Spleen (tissue), 7 donors: Measurements from ENCODE around the gene PEX14.

ENCODE experiments used
- CTCF ChIP-seq, 11 experiments: fragments of 200-600 bp in 7 of 11; fragments of 450-650 bp in 4 of 11; sonication (generic) in 4 of 11; IDR thresholded peaks in 8 of 11; conservative IDR thresholded peaks in 3 of 11; 1 replicate in 7 of 11; 2 replicates in 4 of 11; pipeline versions ENCODE4 v1.4.0 to v1.8.0; 2016 to 2021; ENCODE audit warnings: antibody characterized with exemption in 11 of 11, inconsistent platforms in 4 of 11, mild to moderate bottlenecking in 1 of 11
- POLR2A ChIP-seq, 3 donors: fragments of 450-650 bp; IDR thresholded peaks; one replicate each; pipeline ENCODE4 v1.5.1; 2017; ENCODE audit warnings: antibody characterized with exemption in 3 of 3, mild to moderate bottlenecking in 1 of 3
- POLR2AphosphoS5 ChIP-seq, 3 donors: sonication (generic); formaldehyde crosslinking; IDR thresholded peaks; one replicate each; pipeline ENCODE4 v1.5.1; 2017; ENCODE audit warnings: antibody characterized with exemption in 3 of 3
- donor health status: DM: no; HTN: no; CAD: no; lungs with moderate emphysema.
- donor health status: DM: no; HTN: no; CAD: no.
- donor health status: DM: no; HTN: no; CAD: no.

- TF ChIP-seq CTCF (IDR thresholded peaks at IDR 0.05 in 8 of 11, conservative IDR thresholded peaks at IDR 0.05 in 3 of 11) (no peak), POLR2A (IDR thresholded peaks at IDR 0.05) (no peak), POLR2AphosphoS5 (IDR thresholded peaks at IDR 0.05) (no peak)
These were observed 172.8 kb downstream of the PEX14 start for GRCh38 chr1:10647414-10648170.
